ENCODE data around the gene ABL1. TPM values are rescaled to one million over a fixed set of nuclear protein-coding genes. Genes with fewer than 3 reads are reported as not detected.

Gene ABL1
- total and polyA plus RNA-seq, 2 of the 13 experiments (the other 11 are each of a cell fraction or from before 2014, with no cell fraction given): 10.8 to 20.4 TPM

- TF ChIP-seq, protein P1, sequence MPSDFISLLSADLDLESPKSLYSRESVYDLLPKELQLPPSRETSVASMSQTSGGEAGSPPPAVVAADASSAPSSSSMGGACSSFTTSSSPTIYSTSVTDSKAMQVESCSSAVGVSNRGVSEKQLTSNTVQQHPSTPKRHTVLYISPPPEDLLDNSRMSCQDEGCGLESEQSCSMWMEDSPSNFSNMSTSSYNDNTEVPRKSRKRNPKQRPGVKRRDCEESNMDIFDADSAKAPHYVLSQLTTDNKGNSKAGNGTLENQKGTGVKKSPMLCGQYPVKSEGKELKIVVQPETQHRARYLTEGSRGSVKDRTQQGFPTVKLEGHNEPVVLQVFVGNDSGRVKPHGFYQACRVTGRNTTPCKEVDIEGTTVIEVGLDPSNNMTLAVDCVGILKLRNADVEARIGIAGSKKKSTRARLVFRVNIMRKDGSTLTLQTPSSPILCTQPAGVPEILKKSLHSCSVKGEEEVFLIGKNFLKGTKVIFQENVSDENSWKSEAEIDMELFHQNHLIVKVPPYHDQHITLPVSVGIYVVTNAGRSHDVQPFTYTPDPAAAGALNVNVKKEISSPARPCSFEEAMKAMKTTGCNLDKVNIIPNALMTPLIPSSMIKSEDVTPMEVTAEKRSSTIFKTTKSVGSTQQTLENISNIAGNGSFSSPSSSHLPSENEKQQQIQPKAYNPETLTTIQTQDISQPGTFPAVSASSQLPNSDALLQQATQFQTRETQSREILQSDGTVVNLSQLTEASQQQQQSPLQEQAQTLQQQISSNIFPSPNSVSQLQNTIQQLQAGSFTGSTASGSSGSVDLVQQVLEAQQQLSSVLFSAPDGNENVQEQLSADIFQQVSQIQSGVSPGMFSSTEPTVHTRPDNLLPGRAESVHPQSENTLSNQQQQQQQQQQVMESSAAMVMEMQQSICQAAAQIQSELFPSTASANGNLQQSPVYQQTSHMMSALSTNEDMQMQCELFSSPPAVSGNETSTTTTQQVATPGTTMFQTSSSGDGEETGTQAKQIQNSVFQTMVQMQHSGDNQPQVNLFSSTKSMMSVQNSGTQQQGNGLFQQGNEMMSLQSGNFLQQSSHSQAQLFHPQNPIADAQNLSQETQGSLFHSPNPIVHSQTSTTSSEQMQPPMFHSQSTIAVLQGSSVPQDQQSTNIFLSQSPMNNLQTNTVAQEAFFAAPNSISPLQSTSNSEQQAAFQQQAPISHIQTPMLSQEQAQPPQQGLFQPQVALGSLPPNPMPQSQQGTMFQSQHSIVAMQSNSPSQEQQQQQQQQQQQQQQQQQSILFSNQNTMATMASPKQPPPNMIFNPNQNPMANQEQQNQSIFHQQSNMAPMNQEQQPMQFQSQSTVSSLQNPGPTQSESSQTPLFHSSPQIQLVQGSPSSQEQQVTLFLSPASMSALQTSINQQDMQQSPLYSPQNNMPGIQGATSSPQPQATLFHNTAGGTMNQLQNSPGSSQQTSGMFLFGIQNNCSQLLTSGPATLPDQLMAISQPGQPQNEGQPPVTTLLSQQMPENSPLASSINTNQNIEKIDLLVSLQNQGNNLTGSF (CRISPR knock-in tag; IDR thresholded peaks at IDR 0.05): 0 out of 2 replicates have a peak, but pooled peaks have one; percentile 25
- TF ChIP-seq ZNF33B (CRISPR knock-in tag; IDR thresholded peaks at IDR 0.05) (0 out of 2 replicates have a peak, but pooled peaks have one; percentile 42), MXD4 (CRISPR knock-in tag; IDR thresholded peaks at IDR 0.05) (peak; percentile 24; the same call in 1 of the 2 replicates), KIAA2018 (CRISPR knock-in tag; IDR thresholded peaks at IDR 0.05; ENCODE audit: borderline replicate concordance) (no peak), KMT2A (CRISPR knock-in tag; IDR thresholded peaks at IDR 0.05) (peak; percentile 50; the same call in 1 of the 2 replicates), ZNF790 (CRISPR knock-in tag; IDR thresholded peaks at IDR 0.05; ENCODE audit: borderline replicate concordance) (no peak; the same call in 1 of the 2 replicates), NFIC (IDR thresholded peaks at IDR 0.05; ENCODE audit: low read length) (no peak), MYC (CRISPR knock-in tag; IDR thresholded peaks at IDR 0.05; ENCODE audit: borderline replicate concordance) (peak; percentile 86)
- TF ChIP-seq, protein P2, sequence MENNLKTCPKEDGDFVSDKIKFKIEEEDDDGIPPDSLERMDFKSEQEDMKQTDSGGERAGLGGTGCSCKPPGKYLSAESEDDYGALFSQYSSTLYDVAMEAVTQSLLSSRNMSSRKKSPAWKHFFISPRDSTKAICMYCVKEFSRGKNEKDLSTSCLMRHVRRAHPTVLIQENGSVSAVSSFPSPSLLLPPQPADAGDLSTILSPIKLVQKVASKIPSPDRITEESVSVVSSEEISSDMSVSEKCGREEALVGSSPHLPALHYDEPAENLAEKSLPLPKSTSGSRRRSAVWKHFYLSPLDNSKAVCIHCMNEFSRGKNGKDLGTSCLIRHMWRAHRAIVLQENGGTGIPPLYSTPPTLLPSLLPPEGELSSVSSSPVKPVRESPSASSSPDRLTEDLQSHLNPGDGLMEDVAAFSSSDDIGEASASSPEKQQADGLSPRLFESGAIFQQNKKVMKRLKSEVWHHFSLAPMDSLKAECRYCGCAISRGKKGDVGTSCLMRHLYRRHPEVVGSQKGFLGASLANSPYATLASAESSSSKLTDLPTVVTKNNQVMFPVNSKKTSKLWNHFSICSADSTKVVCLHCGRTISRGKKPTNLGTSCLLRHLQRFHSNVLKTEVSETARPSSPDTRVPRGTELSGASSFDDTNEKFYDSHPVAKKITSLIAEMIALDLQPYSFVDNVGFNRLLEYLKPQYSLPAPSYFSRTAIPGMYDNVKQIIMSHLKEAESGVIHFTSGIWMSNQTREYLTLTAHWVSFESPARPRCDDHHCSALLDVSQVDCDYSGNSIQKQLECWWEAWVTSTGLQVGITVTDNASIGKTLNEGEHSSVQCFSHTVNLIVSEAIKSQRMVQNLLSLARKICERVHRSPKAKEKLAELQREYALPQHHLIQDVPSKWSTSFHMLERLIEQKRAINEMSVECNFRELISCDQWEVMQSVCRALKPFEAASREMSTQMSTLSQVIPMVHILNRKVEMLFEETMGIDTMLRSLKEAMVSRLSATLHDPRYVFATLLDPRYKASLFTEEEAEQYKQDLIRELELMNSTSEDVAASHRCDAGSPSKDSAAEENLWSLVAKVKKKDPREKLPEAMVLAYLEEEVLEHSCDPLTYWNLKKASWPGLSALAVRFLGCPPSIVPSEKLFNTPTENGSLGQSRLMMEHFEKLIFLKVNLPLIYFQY (CRISPR knock-in tag; IDR thresholded peaks at IDR 0.05; ENCODE audit: borderline replicate concordance): 0 out of 2 replicates have a peak, but pooled peaks have one; percentile 19
Observed at GRCh38 chr9:130834371-130835336, at the start of gene ABL1 (continued).

All from HepG2 (cell line).